ENCODE results near the gene PITPNB. TPM values are rescaled to one million over a fixed set of nuclear protein-coding genes. Genes with fewer than 3 reads are reported as not detected.

The PITPNB gene
- total and polyA plus RNA-seq, 2 of the 13 experiments (the other 11 are each of a cell fraction or from before 2014, with no cell fraction given): 17.0 to 30.1 TPM

DNA sequence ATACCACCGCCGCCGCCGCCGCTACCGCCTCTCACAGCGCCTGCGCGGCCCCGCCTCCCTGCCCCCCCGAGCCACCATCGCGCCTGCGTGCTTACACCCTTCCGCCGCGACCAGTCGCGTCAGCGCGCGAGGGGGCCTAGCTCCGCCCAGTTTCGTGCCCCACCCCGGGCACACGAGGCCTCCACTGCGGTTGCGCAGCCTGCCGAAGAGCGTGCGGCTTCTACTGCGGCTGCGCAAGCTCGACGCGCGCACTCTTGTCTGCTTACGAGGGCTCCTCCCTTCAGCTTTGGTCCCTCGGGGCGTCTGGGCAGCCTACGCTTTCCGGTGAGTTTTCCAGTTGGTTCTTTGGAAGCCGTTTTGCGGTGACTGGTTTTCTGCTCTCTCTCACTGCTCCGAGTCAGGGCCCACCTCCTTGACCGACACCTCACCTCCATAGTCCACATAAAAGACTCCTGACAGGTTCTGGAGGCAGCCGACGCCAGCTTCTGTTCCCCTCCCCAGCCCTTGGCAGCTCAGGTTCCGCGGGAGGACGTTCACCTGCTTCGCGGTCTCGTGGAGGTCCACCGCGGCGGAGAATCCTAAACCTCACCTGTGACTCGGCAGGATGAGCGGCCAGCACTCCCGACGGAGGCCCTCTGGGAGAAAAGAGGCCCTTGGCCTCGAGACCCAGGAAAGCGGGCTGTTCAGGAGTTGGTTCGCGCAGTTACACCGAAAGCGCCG lies at the start of gene PITPNB (continued):
- TF ChIP-seq ZSCAN21 (CRISPR knock-in tag; IDR thresholded peaks at IDR 0.05; ENCODE audit: borderline replicate concordance) (no peak), ZNF749 (CRISPR knock-in tag; IDR thresholded peaks at IDR 0.05; ENCODE audit: borderline replicate concordance) (no peak), SETDB1 (CRISPR knock-in tag; IDR thresholded peaks at IDR 0.05; ENCODE audit: borderline replicate concordance) (no peak), KDM2A (CRISPR knock-in tag; IDR thresholded peaks at IDR 0.05; ENCODE audit: borderline replicate concordance, low read depth) (no peak; the same call in 1 of the 2 replicates), EP300 (IDR thresholded peaks at IDR 0.05; ENCODE audit: low read depth in 2 of 2, low read length in 2 of 2) (no peak), EP300 (CRISPR knock-in tag; IDR thresholded peaks at IDR 0.05; ENCODE audit: borderline replicate concordance) (no peak), SOX6 (IDR thresholded peaks at IDR 0.05) (no peak), SOX6 (CRISPR knock-in tag; IDR thresholded peaks at IDR 0.05) (peak; percentile 33), SRSF9 (IDR thresholded peaks at IDR 0.05; ENCODE audit: borderline replicate concordance, insufficient read depth, low read depth, low read length, poor library complexity, severe bottlenecking) (no peak), ZBTB42 (CRISPR knock-in tag; IDR thresholded peaks at IDR 0.05) (0 out of 2 replicates have a peak, but pooled peaks have one; percentile 19), ZBTB3 (CRISPR knock-in tag; IDR thresholded peaks at IDR 0.05; ENCODE audit: borderline replicate concordance, low read depth) (no peak), BORCS8-MEF2B (CRISPR knock-in tag; IDR thresholded peaks at IDR 0.05) (peak; percentile 46; the same call in 1 of the 2 replicates), BCL6 (CRISPR knock-in tag; IDR thresholded peaks at IDR 0.05) (no peak), KLF16 (CRISPR knock-in tag; IDR thresholded peaks at IDR 0.05) (peak in 1 of 2 experiments; percentile 14; a peak in 1 of 4 replicates), ZNF354B (CRISPR knock-in tag; IDR thresholded peaks at IDR 0.05) (no peak; the same call in 1 of the 2 replicates), ZNF329 (CRISPR knock-in tag; IDR thresholded peaks at IDR 0.05; ENCODE audit: low read depth) (no peak), ZNF703 (CRISPR knock-in tag; IDR thresholded peaks at IDR 0.05; ENCODE audit: borderline replicate concordance) (no peak), MBD4 (IDR thresholded peaks at IDR 0.05; ENCODE audit: borderline replicate concordance, low read length) (no peak), ZFP36L2 (CRISPR knock-in tag; IDR thresholded peaks at IDR 0.05) (peak; percentile 72; the same call in 1 of the 2 replicates), CHD2 (IDR thresholded peaks at IDR 0.05; ENCODE audit: low read depth, low read length) (no peak), RARA (CRISPR knock-in tag; IDR thresholded peaks at IDR 0.05) (no peak; the same call in 1 of the 2 replicates), ZSCAN20 (CRISPR knock-in tag; IDR thresholded peaks at IDR 0.05; ENCODE audit: borderline replicate concordance) (no peak), RELA (CRISPR knock-in tag; IDR thresholded peaks at IDR 0.05) (0 out of 2 replicates have a peak, but pooled peaks have one; percentile 42)
- TF ChIP-seq, protein P1, sequence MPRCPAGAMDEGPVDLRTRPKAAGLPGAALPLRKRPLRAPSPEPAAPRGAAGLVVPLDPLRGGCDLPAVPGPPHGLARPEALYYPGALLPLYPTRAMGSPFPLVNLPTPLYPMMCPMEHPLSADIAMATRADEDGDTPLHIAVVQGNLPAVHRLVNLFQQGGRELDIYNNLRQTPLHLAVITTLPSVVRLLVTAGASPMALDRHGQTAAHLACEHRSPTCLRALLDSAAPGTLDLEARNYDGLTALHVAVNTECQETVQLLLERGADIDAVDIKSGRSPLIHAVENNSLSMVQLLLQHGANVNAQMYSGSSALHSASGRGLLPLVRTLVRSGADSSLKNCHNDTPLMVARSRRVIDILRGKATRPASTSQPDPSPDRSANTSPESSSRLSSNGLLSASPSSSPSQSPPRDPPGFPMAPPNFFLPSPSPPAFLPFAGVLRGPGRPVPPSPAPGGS (CRISPR knock-in tag; IDR thresholded peaks at IDR 0.05): peak; percentile 78
- TF ChIP-seq, protein P2, sequence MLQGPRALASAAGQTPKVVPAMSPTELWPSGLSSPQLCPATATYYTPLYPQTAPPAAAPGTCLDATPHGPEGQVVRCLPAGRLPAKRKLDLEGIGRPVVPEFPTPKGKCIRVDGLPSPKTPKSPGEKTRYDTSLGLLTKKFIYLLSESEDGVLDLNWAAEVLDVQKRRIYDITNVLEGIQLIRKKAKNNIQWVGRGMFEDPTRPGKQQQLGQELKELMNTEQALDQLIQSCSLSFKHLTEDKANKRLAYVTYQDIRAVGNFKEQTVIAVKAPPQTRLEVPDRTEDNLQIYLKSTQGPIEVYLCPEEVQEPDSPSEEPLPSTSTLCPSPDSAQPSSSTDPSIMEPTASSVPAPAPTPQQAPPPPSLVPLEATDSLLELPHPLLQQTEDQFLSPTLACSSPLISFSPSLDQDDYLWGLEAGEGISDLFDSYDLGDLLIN (CRISPR knock-in tag; IDR thresholded peaks at IDR 0.05; ENCODE audit: borderline replicate concordance): no peak
